ENCODE measurements around the gene SLC12A7.
"Not testable (repeated sequence)": the region's sequence is repeated elsewhere in the genome, so short reads cannot be mapped to it uniquely, and the experiment has no call there.

Gene SLC12A7

GRCh38 chr5:1061916-1062315 lies 49.9 kb downstream of the SLC12A7 start:
- Histone ChIP-seq H3K4me3 (ENCODE audit: low read depth, low read length) (no peak overlapping the region), H3K79me1 (ENCODE audit: low read length) (no peaks in the 10 kb centered on the region), H2BK5ac (ENCODE audit: low read depth, low read length, poor library complexity) (no peak overlapping the region), H2AK5ac (ENCODE audit: low read length) (no peak overlapping the region), H2AFZ (ENCODE audit: insufficient read depth, low read length, poor library complexity) (no peak overlapping the region), H4K12ac (ENCODE audit: low read depth, low read length) (no peak overlapping the region), H3K23ac (ENCODE audit: low read length) (no peak overlapping the region), H3K4me2 (ENCODE audit: low read length) (no peak overlapping the region), H3K79me2 (ENCODE audit: control insufficient read depth, insufficient read depth, low read length, poor library complexity) (no peaks in the 10 kb centered on the region), H4K8ac (ENCODE audit: low read depth, low read length) (no peak overlapping the region), H3K27ac (ENCODE audit: low read depth, low read length) (no peak overlapping the region), H3K27me3 (ENCODE audit: insufficient read depth, low read length) (no peaks in the 10 kb centered on the region), H2BK120ac (ENCODE audit: insufficient read depth, low read length, poor library complexity) (no peak overlapping the region), H3K36me3 (ENCODE audit: control insufficient read depth in 1 of 2, insufficient read depth in 2 of 2, low read length in 2 of 2) (peaks cover 13 to 16% of the 10 kb centered on the region in 2 experiments), H3K4me1 (ENCODE audit: control insufficient read depth in 1 of 2, insufficient read depth in 2 of 2, low read length in 2 of 2) (no peaks in the 10 kb centered on the region), H3K18ac (ENCODE audit: low read length) (no peak overlapping the region), H3K4ac (ENCODE audit: low read depth, low read length) (no peak overlapping the region), H3K9ac (ENCODE audit: low read length) (no peak overlapping the region), H2BK12ac (ENCODE audit: low read length) (no peak overlapping the region), H4K91ac (ENCODE audit: low read depth, low read length) (no peak overlapping the region), H3K14ac (ENCODE audit: low read length) (no peak overlapping the region), H3K9me3 (ENCODE audit: insufficient read depth, low read depth, low read length) (peaks cover 2% of the 10 kb centered on the region)
- no peak for DNase-seq
- no CpG with 5 or more reads among the region's 10 CpGs for WGBS (ENCODE audit: extremely low coverage, insufficient coverage, insufficient read length)

- not testable (repeated sequence) for H2AK5ac ChIP-seq (ENCODE audit: low read length); H2BK120ac ChIP-seq (ENCODE audit: insufficient read depth, low read length, poor library complexity); H3K18ac ChIP-seq (ENCODE audit: low read length); H2BK12ac ChIP-seq (ENCODE audit: low read length); H4K12ac ChIP-seq (ENCODE audit: low read depth, low read length); H4K8ac ChIP-seq (ENCODE audit: low read depth, low read length); H3K9ac ChIP-seq (ENCODE audit: low read length); H4K91ac ChIP-seq (ENCODE audit: low read depth, low read length); H3K9me3 ChIP-seq (ENCODE audit: insufficient read depth, low read depth, low read length); H3K4ac ChIP-seq (ENCODE audit: low read depth, low read length); H3K27me3 ChIP-seq (ENCODE audit: insufficient read depth, low read length); H3K4me2 ChIP-seq (ENCODE audit: low read length); H2BK5ac ChIP-seq (ENCODE audit: low read depth, low read length, poor library complexity); DNase-seq; H3K4me3 ChIP-seq (ENCODE audit: low read depth, low read length); H3K79me1 ChIP-seq (ENCODE audit: low read length); H3K4me1 ChIP-seq (ENCODE audit: control insufficient read depth in 1 of 2, insufficient read depth in 2 of 2, low read length in 2 of 2); H3K79me2 ChIP-seq (ENCODE audit: control insufficient read depth, insufficient read depth, low read length, poor library complexity); H3K14ac ChIP-seq (ENCODE audit: low read length); H3K27ac ChIP-seq (ENCODE audit: low read depth, low read length); H2AFZ ChIP-seq (ENCODE audit: insufficient read depth, low read length, poor library complexity); H3K23ac ChIP-seq (ENCODE audit: low read length)
- WGBS (ENCODE audit: extremely low coverage, insufficient coverage, insufficient read length) = no CpG with 5 or more reads among the region's 43 CpGs
- peaks cover 18 to 19% of the 10 kb centered on the region in 2 experiments for H3K36me3 ChIP-seq (ENCODE audit: control insufficient read depth in 1 of 2, insufficient read depth in 2 of 2, low read length in 2 of 2)
These were observed 50.6 kb downstream of the SLC12A7 start for GRCh38 chr5:1061292-1061691.

- Histone ChIP-seq H3K79me1 (ENCODE audit: low read length) (no peaks in the 10 kb centered on the region), H2AFZ (ENCODE audit: insufficient read depth, low read length, poor library complexity) (no peak overlapping the region), H3K9ac (ENCODE audit: low read length) (no peak overlapping the region), H3K9me3 (ENCODE audit: insufficient read depth, low read depth, low read length) (peaks cover 2% of the 10 kb centered on the region), H3K4me3 (ENCODE audit: low read depth, low read length) (no peak overlapping the region), H3K79me2 (ENCODE audit: control insufficient read depth, insufficient read depth, low read length, poor library complexity) (no peaks in the 10 kb centered on the region), H3K23ac (ENCODE audit: low read length) (no peak overlapping the region), H4K12ac (ENCODE audit: low read depth, low read length) (no peak overlapping the region), H3K27me3 (ENCODE audit: insufficient read depth, low read length) (no peaks in the 10 kb centered on the region), H3K27ac (ENCODE audit: low read depth, low read length) (no peak overlapping the region), H4K91ac (ENCODE audit: low read depth, low read length) (no peak overlapping the region), H2BK120ac (ENCODE audit: insufficient read depth, low read length, poor library complexity) (no peak overlapping the region), H4K8ac (ENCODE audit: low read depth, low read length) (no peak overlapping the region), H3K4ac (ENCODE audit: low read depth, low read length) (no peak overlapping the region), H2BK5ac (ENCODE audit: low read depth, low read length, poor library complexity) (no peak overlapping the region), H2BK12ac (ENCODE audit: low read length) (no peak overlapping the region), H3K4me2 (ENCODE audit: low read length) (no peak overlapping the region), H3K36me3 (ENCODE audit: control insufficient read depth in 1 of 2, insufficient read depth in 2 of 2, low read length in 2 of 2) (peaks cover 20 to 23% of the 10 kb centered on the region in 2 experiments), H3K18ac (ENCODE audit: low read length) (no peak overlapping the region), H3K4me1 (ENCODE audit: control insufficient read depth in 1 of 2, insufficient read depth in 2 of 2, low read length in 2 of 2) (no peaks in the 10 kb centered on the region), H2AK5ac (ENCODE audit: low read length) (no peak overlapping the region), H3K14ac (ENCODE audit: low read length) (no peak overlapping the region)
- no CpG with 5 or more reads among the region's 24 CpGs for WGBS (ENCODE audit: extremely low coverage, insufficient coverage, insufficient read length)
- no peak for DNase-seq
These were observed 51.3 kb downstream of the SLC12A7 start for GRCh38 chr5:1060535-1060981.

- WGBS (ENCODE audit: extremely low coverage, insufficient coverage, insufficient read length) = no CpG with 5 or more reads among the region's 17 CpGs
- Histone ChIP-seq H2BK5ac (ENCODE audit: low read depth, low read length, poor library complexity) (no peak overlapping the region), H3K79me2 (ENCODE audit: control insufficient read depth, insufficient read depth, low read length, poor library complexity) (no peaks in the 10 kb centered on the region)
These were observed 52.0 kb downstream of the SLC12A7 start for GRCh38 chr5:1059884-1060263.

More at GRCh38 chr5:1059884-1060263, 52.0 kb downstream of the SLC12A7 start:
- H3K36me3 ChIP-seq (ENCODE audit: control insufficient read depth in 1 of 2, insufficient read depth in 2 of 2, low read length in 2 of 2) = peaks cover 21 to 22% of the 10 kb centered on the region in 2 experiments
- H3K4ac ChIP-seq (ENCODE audit: low read depth, low read length) = no peak overlapping the region
- H4K91ac ChIP-seq (ENCODE audit: low read depth, low read length) = no peak overlapping the region
- H3K4me1 ChIP-seq (ENCODE audit: control insufficient read depth in 1 of 2, insufficient read depth in 2 of 2, low read length in 2 of 2) = no peaks in the 10 kb centered on the region
- no peak for DNase-seq
- H3K4me3 ChIP-seq (ENCODE audit: low read depth, low read length) = no peak overlapping the region
- no peak overlapping the region for H2AFZ ChIP-seq (ENCODE audit: insufficient read depth, low read length, poor library complexity)
- H3K4me2 ChIP-seq (ENCODE audit: low read length) = no peak overlapping the region
- H3K14ac ChIP-seq (ENCODE audit: low read length) = no peak overlapping the region
- H3K9me3 ChIP-seq (ENCODE audit: insufficient read depth, low read depth, low read length) = peaks cover 2% of the 10 kb centered on the region
- H4K12ac ChIP-seq (ENCODE audit: low read depth, low read length) = no peak overlapping the region
- H3K9ac ChIP-seq (ENCODE audit: low read length) = no peak overlapping the region
- H3K79me1 ChIP-seq (ENCODE audit: low read length) = no peaks in the 10 kb centered on the region
- no peak overlapping the region for H3K23ac ChIP-seq (ENCODE audit: low read length)
- no peak overlapping the region for H2BK12ac ChIP-seq (ENCODE audit: low read length)
- no peak overlapping the region for H3K18ac ChIP-seq (ENCODE audit: low read length)
- H3K27me3 ChIP-seq (ENCODE audit: insufficient read depth, low read length) = no peaks in the 10 kb centered on the region
- no peak overlapping the region for H4K8ac ChIP-seq (ENCODE audit: low read depth, low read length)
- H2BK120ac ChIP-seq (ENCODE audit: insufficient read depth, low read length, poor library complexity) = no peak overlapping the region
- no peak overlapping the region for H2AK5ac ChIP-seq (ENCODE audit: low read length)
- H3K27ac ChIP-seq (ENCODE audit: low read depth, low read length) = no peak overlapping the region

Data from trophoblast cell (in vitro differentiated cells and primary cell).